ENCODE data around the gene ADCY6.

GRCh38 chr12:48750769-48751356 lies 38.0 kb downstream of the ADCY6 start:
- TF ChIP-seq CTCF (IDR thresholded peaks at IDR 0.05) = no peak
- TF ChIP-seq POLR2A (IDR thresholded peaks at IDR 0.05) = no peak
